Measurements from ENCODE around the gene IGF2R. TPM values are rescaled to one million over a fixed set of nuclear protein-coding genes. Genes with fewer than 3 reads are reported as not detected.

The IGF2R gene
- total RNA-seq, 1 experiment from 2014 or later = 31.5 TPM

DNA sequence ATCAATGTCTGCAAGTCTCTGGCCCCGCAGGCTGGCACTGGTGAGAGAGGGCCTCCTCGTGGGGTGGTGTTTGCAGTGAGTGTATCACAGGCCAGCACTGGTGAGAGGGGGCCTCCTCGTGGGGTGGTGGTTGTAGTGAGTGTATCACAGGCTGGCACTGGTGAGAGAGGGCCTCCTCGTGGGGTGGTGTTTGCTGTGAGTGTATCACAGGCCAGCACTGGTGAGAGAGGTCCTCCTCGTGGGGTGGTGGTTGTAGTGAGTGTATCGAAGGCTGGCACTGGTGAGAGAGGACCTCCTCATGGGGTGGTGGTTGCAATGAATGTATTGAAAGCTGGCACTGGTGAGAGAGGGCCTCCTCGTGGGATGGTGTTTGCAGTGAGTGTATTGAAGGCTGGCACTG is 99.5 kb downstream of the IGF2R start:
- no peaks in the 10 kb centered on the region for H4K20me1 ChIP-seq (ENCODE audit: low read length)
- TF ChIP-seq EZH2 (IDR thresholded peaks at IDR 0.05; ENCODE audit: low read length, unreplicated experiment) (no peak), EZH2phosphoT487 (IDR thresholded peaks at IDR 0.05; ENCODE audit: borderline replicate concordance, low read length) (no peak)
- TF ChIP-seq, protein P1, sequence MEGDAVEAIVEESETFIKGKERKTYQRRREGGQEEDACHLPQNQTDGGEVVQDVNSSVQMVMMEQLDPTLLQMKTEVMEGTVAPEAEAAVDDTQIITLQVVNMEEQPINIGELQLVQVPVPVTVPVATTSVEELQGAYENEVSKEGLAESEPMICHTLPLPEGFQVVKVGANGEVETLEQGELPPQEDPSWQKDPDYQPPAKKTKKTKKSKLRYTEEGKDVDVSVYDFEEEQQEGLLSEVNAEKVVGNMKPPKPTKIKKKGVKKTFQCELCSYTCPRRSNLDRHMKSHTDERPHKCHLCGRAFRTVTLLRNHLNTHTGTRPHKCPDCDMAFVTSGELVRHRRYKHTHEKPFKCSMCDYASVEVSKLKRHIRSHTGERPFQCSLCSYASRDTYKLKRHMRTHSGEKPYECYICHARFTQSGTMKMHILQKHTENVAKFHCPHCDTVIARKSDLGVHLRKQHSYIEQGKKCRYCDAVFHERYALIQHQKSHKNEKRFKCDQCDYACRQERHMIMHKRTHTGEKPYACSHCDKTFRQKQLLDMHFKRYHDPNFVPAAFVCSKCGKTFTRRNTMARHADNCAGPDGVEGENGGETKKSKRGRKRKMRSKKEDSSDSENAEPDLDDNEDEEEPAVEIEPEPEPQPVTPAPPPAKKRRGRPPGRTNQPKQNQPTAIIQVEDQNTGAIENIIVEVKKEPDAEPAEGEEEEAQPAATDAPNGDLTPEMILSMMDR (conservative IDR thresholded peaks at IDR 0.05; ENCODE audit: low read depth, low read length) = no peak
- H3K9ac ChIP-seq (ENCODE audit: low read length) = no peak overlapping the region
- H3K79me2 ChIP-seq (ENCODE audit: low read length) = no peaks in the 10 kb centered on the region
- H3K9me3 ChIP-seq (ENCODE audit: low read length) = no peaks in the 10 kb centered on the region
- peaks cover 22% of the 10 kb centered on the region for H3K4me1 ChIP-seq (ENCODE audit: insufficient read depth, low read length)
- H3K4me2 ChIP-seq (ENCODE audit: low read length) = no peak overlapping the region
- ChIA-PET CTCF (no interaction called here), POLR2A (ENCODE audit: unreplicated experiment) (no interaction called here)
- H2AFZ ChIP-seq (ENCODE audit: low read length) = no peak overlapping the region
- peaks cover 10% of the 10 kb centered on the region; the same call in 1 of the 2 replicates for H3K36me3 ChIP-seq (ENCODE audit: low read depth, low read length)
- ATAC-seq = no peak
- no peaks in the 10 kb centered on the region for H3F3A ChIP-seq (ENCODE audit: low read length, unreplicated experiment)
- H3K9me2 ChIP-seq (replicated peaks; ENCODE audit: low read length) = no peaks in the 10 kb centered on the region
- H3K27ac ChIP-seq (ENCODE audit: low read length) = no peak overlapping the region
- no TSS peak for BruUV-seq (replicated peaks)
- no peak for DNase-seq
- H3K4me3 ChIP-seq (ENCODE audit: low read length) = no peak overlapping the region
- intact Hi-C loops (cut with micrococcal nuclease) = no loop called here
- H3K27me3 ChIP-seq (ENCODE audit: low read length) = no peaks in the 10 kb centered on the region

DNA sequence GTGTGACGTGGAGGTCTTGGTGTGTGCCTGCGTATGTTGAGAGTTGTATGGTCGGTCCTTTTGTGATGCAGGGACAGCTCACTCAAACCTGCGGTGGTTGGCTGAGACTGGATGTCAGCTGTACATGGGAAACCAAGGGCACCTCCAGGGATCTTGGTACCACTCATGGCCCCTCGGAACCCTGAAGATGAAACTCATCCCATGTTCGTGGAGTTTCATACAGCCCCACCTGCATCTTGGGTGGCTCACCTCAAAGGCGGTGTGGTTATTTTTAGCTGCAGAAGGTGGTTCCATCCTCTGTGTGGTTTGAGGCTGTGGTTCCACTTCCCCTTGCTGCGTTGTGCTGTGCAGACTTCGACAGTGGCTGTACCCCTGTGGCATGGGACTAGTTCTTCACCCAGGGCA is 100.2 kb downstream of the IGF2R start:
- POLR2A ChIA-PET (ENCODE audit: unreplicated experiment) = no interaction called here

DNA sequence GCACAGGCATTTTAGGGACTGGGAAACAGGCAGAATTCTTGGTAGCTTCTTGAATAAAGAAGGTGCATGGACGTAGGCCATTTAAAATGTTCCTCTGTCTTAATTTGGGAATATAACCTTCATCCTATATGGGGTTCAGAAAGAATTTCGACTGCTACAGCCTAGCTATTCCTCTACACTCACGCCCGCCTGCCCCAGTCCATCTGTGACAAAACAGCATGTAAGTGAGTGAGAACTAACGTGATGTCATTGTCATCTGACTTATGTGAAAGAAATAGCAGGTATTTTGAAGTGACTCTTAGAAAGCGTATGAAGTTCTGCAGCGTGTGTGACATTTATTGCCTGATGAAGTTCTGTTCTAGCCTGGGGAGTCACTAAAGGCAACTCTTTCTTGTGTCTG is 100.6 kb downstream of the IGF2R start:
- Histone ChIP-seq H3K27me3 (ENCODE audit: low read length) (no peaks in the 10 kb centered on the region), H3K4me2 (ENCODE audit: low read length) (no peak overlapping the region), H4K20me1 (ENCODE audit: low read length) (no peaks in the 10 kb centered on the region), H2AFZ (ENCODE audit: low read length) (no peak overlapping the region), H3K9me2 (replicated peaks; ENCODE audit: low read length) (no peaks in the 10 kb centered on the region), H3K27ac (ENCODE audit: low read length) (no peak overlapping the region), H3K9ac (ENCODE audit: low read length) (no peak overlapping the region), H3K36me3 (ENCODE audit: low read depth, low read length) (peaks cover 10% of the 10 kb centered on the region; the same call in 1 of the 2 replicates), H3K9me3 (ENCODE audit: low read length) (no peaks in the 10 kb centered on the region), H3K79me2 (ENCODE audit: low read length) (no peaks in the 10 kb centered on the region), H3K4me1 (ENCODE audit: insufficient read depth, low read length) (peaks cover 11% of the 10 kb centered on the region), H3F3A (ENCODE audit: low read length, unreplicated experiment) (no peaks in the 10 kb centered on the region), H3K4me3 (ENCODE audit: low read length) (no peak overlapping the region)
- TF ChIP-seq, protein P1 (conservative IDR thresholded peaks at IDR 0.05; ENCODE audit: low read depth, low read length) = no peak
- no peak for TF ChIP-seq EZH2phosphoT487 (IDR thresholded peaks at IDR 0.05; ENCODE audit: borderline replicate concordance, low read length)
- TF ChIP-seq EZH2 (IDR thresholded peaks at IDR 0.05; ENCODE audit: low read length, unreplicated experiment) = no peak
- POLR2A ChIA-PET (ENCODE audit: unreplicated experiment) = no interaction called here
- BruUV-seq (replicated peaks) = no TSS peak
- ATAC-seq (no peak), DNase-seq (no peak)
- CTCF ChIA-PET = no interaction called here
- intact Hi-C loops (cut with micrococcal nuclease) = no loop called here

More for the DNA sequence above, 100.2 kb downstream of the IGF2R start:
- no peak overlapping the region for H2AFZ ChIP-seq (ENCODE audit: low read length)
- CTCF ChIA-PET = no interaction called here
- ATAC-seq (no peak), DNase-seq (no peak)
- no peak overlapping the region for H3K4me2 ChIP-seq (ENCODE audit: low read length)
- intact Hi-C loops (cut with micrococcal nuclease) = no loop called here
- no peaks in the 10 kb centered on the region for H3K79me2 ChIP-seq (ENCODE audit: low read length)
- H4K20me1 ChIP-seq (ENCODE audit: low read length) = no peaks in the 10 kb centered on the region
- H3K36me3 ChIP-seq (ENCODE audit: low read depth, low read length) = peaks cover 10% of the 10 kb centered on the region; the same call in 1 of the 2 replicates
- no peak overlapping the region for H3K27ac ChIP-seq (ENCODE audit: low read length)
- H3K9me3 ChIP-seq (ENCODE audit: low read length) = no peaks in the 10 kb centered on the region
- H3K4me3 ChIP-seq (ENCODE audit: low read length) = no peak overlapping the region
- H3K9ac ChIP-seq (ENCODE audit: low read length) = no peak overlapping the region
- H3F3A ChIP-seq (ENCODE audit: low read length, unreplicated experiment) = no peaks in the 10 kb centered on the region
- H3K27me3 ChIP-seq (ENCODE audit: low read length) = no peaks in the 10 kb centered on the region
- peaks cover 15% of the 10 kb centered on the region for H3K4me1 ChIP-seq (ENCODE audit: insufficient read depth, low read length)
- H3K9me2 ChIP-seq (replicated peaks; ENCODE audit: low read length) = no peaks in the 10 kb centered on the region
- no TSS peak for BruUV-seq (replicated peaks)
- no peak for TF ChIP-seq EZH2 (IDR thresholded peaks at IDR 0.05; ENCODE audit: low read length, unreplicated experiment)
- TF ChIP-seq EZH2phosphoT487 (IDR thresholded peaks at IDR 0.05; ENCODE audit: borderline replicate concordance, low read length) = no peak
- TF ChIP-seq, protein P1 (conservative IDR thresholded peaks at IDR 0.05; ENCODE audit: low read depth, low read length) = no peak
